ENCODE measurements around the gene OVOL2. TPM values are rescaled to one million over a fixed set of nuclear protein-coding genes. Genes with fewer than 3 reads are reported as not detected.

OVOL2 gene
- total RNA-seq, 1 experiment from 2014 or later = not detected

GRCh38 chr20:18034039-18034438, 23.7 kb downstream of the OVOL2 start:
- ChIA-PET CTCF (no interaction called here), POLR2A (ENCODE audit: low non-redundant PET) (no interaction called here)
- Histone ChIP-seq H3K4me3 (ENCODE audit: low read depth, low read length, poor library complexity, severe bottlenecking) (no peak overlapping the region), H3K27ac (ENCODE audit: low read depth, low read length, poor library complexity, severe bottlenecking) (no peak overlapping the region), H3K9me3 (ENCODE audit: low read depth, low read length, poor library complexity, severe bottlenecking) (no peaks in the 10 kb centered on the region), H3K4me1 (ENCODE audit: insufficient read depth, low read length, poor library complexity, severe bottlenecking) (no peaks in the 10 kb centered on the region), H3K27me3 (replicated peaks; ENCODE audit: insufficient read depth, low read depth, low read length, poor library complexity) (peaks cover 13% of the 10 kb centered on the region), H3K36me3 (ENCODE audit: insufficient read depth, low read length, poor library complexity, severe bottlenecking) (no peaks in the 10 kb centered on the region)
- DNase-seq (ENCODE audit: low spot score) = no peak
- intact Hi-C loops (cut with micrococcal nuclease; ENCODE audit: unreplicated experiment) = no loop called here
- BruUV-seq (replicated peaks) = no TSS peak
- no peak for TF ChIP-seq CTCF (conservative IDR thresholded peaks at IDR 0.05; ENCODE audit: low read depth, low read length)
- TF ChIP-seq EZH2 (IDR thresholded peaks at IDR 0.05; ENCODE audit: borderline replicate concordance, low read depth, low read length, poor library complexity, severe bottlenecking) = no peak

- DNase-seq (ENCODE audit: low spot score) = no peak
- intact Hi-C loops (cut with micrococcal nuclease; ENCODE audit: unreplicated experiment) = no loop called here
- POLR2A ChIA-PET (ENCODE audit: low non-redundant PET) = no interaction called here
Measured at GRCh38 chr20:18032977-18033892, 24.5 kb downstream of the OVOL2 start.

GRCh38 chr20:18031888-18032509, 25.7 kb downstream of the OVOL2 start:
- H3K9me3 ChIP-seq (ENCODE audit: low read depth, low read length, poor library complexity, severe bottlenecking) = no peaks in the 10 kb centered on the region
- intact Hi-C loops (cut with micrococcal nuclease; ENCODE audit: unreplicated experiment) = no loop called here
- TF ChIP-seq CTCF (conservative IDR thresholded peaks at IDR 0.05; ENCODE audit: low read depth, low read length) = no peak
- TF ChIP-seq EZH2 (IDR thresholded peaks at IDR 0.05; ENCODE audit: borderline replicate concordance, low read depth, low read length, poor library complexity, severe bottlenecking) = no peak
- H3K36me3 ChIP-seq (ENCODE audit: insufficient read depth, low read length, poor library complexity, severe bottlenecking) = no peaks in the 10 kb centered on the region
- ChIA-PET CTCF (no interaction called here), POLR2A (ENCODE audit: low non-redundant PET) (no interaction called here)
- H3K27ac ChIP-seq (ENCODE audit: low read depth, low read length, poor library complexity, severe bottlenecking) = no peak overlapping the region
- no peaks in the 10 kb centered on the region for H3K27me3 ChIP-seq (replicated peaks; ENCODE audit: insufficient read depth, low read depth, low read length, poor library complexity)
- no peak for DNase-seq (ENCODE audit: low spot score)
- no peaks in the 10 kb centered on the region for H3K4me1 ChIP-seq (ENCODE audit: insufficient read depth, low read length, poor library complexity, severe bottlenecking)
- no peak overlapping the region for H3K4me3 ChIP-seq (ENCODE audit: low read depth, low read length, poor library complexity, severe bottlenecking)
- BruUV-seq (replicated peaks) = no TSS peak

More at GRCh38 chr20:18032977-18033892, 24.5 kb downstream of the OVOL2 start:
- Histone ChIP-seq H3K9me3 (ENCODE audit: low read depth, low read length, poor library complexity, severe bottlenecking) (no peaks in the 10 kb centered on the region), H3K36me3 (ENCODE audit: insufficient read depth, low read length, poor library complexity, severe bottlenecking) (no peaks in the 10 kb centered on the region), H3K4me1 (ENCODE audit: insufficient read depth, low read length, poor library complexity, severe bottlenecking) (no peaks in the 10 kb centered on the region), H3K27me3 (replicated peaks; ENCODE audit: insufficient read depth, low read depth, low read length, poor library complexity) (peaks cover 5% of the 10 kb centered on the region), H3K4me3 (ENCODE audit: low read depth, low read length, poor library complexity, severe bottlenecking) (no peak overlapping the region), H3K27ac (ENCODE audit: low read depth, low read length, poor library complexity, severe bottlenecking) (no peak overlapping the region)
- CTCF ChIA-PET = no interaction called here
- TF ChIP-seq CTCF (conservative IDR thresholded peaks at IDR 0.05; ENCODE audit: low read depth, low read length) (no peak), EZH2 (IDR thresholded peaks at IDR 0.05; ENCODE audit: borderline replicate concordance, low read depth, low read length, poor library complexity, severe bottlenecking) (no peak)
- BruUV-seq (replicated peaks) = no TSS peak
